RPMI7951 (cell line): ENCODE data around the gene HS6ST1. TPM values are rescaled to one million over a fixed set of nuclear protein-coding genes. Genes with fewer than 3 reads are reported as not detected.

Experiments used
- DNase-seq: peaks from one replicate; pipeline ENCODE4 v3.0.0-alpha.2; 2012; ENCODE audit warnings: low read depth
- total RNA-seq: library from RNA; depleted of rRNA; stranded (reverse); fragments of >200 nt; shearing (Covaris generic); gene quantifications from 2 replicates; pipeline ENCODE4 v1.2.3, GENCODE V29; 2014

HS6ST1 gene
- total RNA-seq, 1 experiment from 2014 or later = 2.9 TPM

DNA sequence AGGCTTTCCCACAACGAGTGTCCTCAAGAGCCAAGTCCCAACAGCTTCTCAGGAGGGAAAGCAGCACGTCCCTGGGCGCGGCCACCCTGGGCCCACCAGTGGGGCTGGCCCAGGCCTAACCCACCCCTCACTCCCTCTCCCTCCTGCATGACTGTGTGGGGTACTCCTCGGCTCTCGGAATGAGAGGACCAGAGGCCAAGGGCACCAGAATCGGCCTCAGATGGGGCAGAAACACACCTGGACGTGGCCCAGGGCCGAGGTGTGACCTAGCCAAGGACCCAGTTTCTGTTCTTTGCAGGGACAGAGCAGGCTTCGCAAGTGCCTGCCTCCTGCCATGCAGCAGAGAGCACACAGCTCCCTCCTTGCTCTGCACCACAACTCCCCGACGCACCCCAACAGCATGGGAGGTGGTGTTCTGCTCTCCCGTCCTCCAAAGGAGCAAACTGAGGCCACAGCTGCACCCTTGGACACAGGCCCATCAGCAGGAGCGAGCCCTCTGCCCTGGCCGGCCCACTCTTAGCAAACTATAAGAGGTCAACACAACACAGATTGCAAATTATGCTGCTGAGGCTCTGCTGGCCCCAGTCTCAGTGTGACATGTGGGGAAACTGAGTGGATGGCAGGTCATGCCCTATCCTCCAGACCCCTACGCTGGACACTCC, 19.7 kb downstream of the HS6ST1 start:
- DNase-seq = no peak

DNA sequence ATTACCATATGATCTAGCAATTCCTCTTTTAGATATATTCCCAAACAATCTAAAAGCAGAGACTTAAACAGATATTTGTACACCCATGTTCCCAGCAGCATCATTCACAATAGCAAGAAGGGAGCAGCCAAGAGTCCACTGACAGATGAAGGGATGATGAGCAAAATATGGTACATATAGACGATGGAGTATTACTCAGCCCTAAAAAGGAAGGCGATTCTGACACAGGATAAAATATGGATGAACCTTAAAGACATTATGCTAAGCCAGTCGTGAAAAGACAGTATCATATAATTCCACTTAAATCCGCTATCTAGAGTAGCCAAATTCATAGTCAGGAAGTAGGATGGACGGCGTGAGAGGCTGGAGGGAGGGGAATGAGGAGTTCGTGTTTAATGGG, 20.4 kb downstream of the HS6ST1 start:
- DNase-seq = no peak

GRCh38 chr2:128293870-128294455, 24.7 kb downstream of the HS6ST1 start:
- DNase-seq = no peak

DNA sequence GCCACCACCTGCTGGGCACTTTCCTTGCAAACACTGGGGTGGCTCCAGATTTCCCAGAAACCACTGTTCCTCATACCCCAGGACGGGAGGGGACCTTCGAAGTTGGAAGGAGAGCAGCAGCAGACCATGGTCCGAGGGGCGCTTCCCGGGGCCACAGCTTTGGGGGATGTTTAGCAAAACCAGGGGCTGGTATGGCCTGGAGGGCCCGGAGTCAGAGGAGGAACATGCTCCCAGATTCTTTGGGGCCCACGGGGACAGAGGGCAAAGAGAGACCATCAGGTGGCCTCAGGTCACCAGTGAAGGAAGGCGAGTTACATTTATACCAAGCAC, 25.3 kb downstream of the HS6ST1 start:
- DNase-seq = no peak

GRCh38 chr2:128292599-128293425, 25.9 kb downstream of the HS6ST1 start:
- no peak for DNase-seq

GRCh38 chr2:128291844-128292598, 26.6 kb downstream of the HS6ST1 start:
- no peak for DNase-seq

DNA sequence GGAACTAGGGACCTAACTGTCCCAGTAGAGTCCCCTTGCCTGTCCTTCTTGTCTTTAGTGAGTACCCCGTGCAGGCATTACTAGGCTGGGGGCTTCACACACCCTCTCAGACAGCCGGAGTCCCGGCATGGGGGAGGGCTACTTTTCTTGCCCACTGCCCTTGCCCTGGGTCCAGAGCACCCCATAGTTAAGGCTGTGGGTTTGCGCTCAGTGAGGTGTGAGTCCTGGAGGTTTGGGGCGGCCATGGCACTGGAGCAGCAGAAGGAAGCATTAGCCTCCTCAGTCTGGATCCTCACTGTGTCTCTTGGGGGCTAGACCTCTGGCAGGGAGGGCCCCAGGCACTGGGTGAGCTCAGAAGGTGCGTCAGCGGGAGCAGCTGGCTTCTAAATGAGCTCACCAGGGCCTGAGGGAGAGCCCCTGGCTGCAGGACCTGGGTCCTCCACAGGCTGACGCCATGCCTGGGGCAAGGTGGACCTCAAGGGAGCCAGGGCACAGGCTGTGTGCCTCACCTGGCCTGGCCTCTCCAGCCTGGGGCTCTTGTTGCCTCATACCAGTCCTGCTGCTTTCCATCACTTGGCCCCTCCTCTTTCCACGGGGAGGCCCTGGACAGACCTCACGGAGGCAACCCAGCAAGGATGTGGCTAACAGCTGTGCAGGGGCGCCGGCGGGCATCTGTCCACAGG, 27.4 kb downstream of the HS6ST1 start:
- no peak for DNase-seq

- DNase-seq = no peak
Measured at GRCh38 chr2:128290356-128290755, 28.3 kb downstream of the HS6ST1 start.

DNA sequence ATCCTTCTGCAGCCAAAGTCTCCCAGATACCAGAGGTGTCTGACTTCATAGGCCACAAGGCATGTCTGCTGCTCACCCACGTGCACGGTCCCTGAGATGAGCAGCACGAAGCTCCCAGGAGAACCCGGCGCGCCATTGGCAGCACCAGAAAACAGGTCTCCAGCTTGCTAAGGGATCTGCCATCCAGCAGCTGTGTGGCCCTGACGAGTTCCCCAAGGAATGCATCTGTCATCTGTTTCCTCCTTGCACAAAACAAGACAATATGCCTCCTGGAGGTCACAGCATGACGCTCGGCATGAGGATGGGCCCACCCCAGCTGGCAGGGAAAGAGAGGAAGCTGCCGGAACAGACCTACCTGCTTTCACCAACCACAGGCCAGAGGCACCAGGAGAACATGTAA, 29.2 kb downstream of the HS6ST1 start:
- DNase-seq = no peak

DNA sequence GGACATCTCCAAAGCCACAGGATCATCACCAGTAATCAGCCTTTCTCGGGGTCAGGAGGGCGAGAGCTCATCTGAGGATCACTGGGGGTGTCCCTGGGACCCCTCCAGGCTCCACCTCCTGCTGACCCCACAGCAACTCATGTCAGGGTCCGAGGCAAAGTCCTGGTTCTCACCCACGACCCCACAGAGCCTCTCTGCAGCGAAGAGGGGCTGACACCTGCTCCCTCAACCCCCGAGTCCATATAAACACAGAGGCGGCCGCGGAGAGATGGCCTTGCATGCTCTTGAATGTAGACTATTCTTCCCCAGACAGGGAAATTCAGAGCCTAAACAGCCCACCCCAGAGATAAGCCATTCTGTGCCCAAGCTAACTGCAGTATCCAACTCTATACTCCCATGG, 29.9 kb downstream of the HS6ST1 start:
- DNase-seq = no peak

DNA sequence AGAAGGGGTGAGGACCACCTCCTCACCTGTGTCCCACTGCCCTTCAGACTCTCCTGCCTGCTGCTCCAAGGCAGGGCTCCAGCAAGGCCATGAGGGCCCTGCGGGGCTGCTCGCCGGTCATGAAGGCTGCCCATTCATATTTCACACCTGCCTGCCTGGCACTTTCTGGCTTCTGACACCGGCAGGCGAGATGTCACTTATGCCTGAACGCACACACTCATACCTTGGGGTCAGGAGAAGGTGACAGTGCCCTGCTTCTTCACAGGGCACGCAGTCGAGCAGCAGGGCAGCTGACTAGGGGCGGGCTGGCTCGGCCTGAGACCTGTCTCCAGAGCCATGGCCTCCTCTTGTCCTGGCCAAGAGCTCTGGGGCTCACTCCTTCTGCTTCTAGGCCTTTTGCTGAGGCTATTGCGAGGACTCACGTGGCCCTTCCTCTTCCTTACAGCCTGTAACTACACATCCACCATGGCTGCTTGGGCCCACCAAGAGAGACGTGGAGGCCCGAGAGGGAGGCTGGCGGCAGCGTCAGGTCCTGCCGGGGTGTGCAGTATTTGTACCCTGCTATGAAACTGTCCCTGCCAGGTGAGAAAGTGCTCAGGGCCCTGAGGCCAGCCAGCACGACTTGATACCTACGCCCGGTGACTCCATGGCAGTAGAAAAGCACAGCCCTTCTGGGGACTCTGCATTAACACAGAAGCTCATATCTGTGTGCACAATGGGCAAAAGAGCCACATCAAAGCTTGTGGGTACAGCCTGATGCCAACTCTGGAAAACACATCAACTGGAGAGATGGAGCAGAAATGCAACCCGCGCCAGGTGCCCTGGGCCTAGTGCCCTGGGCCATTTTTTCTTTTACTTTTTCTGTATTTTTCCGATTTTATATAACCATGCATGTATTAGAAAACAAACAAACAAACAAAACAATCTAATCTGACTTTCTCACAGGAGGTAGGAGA, 30.6 kb downstream of the HS6ST1 start:
- no peak for DNase-seq

GRCh38 chr2:128286905-128287779, 31.5 kb downstream of the HS6ST1 start:
- DNase-seq = no peak

DNA sequence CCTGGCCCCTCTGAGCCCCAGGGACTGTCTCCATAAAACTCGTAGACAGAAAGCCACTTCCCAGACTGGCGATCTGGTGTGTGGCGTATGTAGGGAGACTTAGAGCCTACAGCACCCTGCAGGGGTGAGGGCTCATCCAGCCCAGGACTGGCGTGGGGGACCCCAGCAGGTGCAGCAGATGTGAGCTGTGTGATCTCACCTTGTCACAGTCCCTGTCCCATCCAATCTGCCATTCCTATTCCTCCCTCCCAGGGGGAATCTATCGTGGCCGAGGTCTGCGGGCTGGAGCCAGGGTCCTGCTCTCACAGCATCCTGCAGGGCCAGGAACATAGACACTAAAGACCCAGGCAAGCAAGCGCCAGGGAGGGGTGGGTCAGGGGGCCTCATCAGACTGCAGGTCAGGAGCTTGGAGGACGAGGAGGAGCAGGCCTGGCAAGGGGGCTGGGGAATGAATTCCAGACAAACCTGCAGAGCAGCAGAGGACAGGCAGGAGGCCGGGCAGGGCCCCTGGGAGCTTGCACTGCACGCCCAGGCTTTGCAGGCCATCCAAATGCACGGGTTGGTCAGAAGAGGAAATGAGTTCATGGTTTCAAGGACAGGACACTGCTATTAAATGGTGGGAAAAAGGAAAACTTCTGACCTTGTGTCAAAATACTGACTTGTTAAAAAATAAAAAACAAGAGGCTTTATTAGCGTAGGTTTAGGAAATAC, 32.5 kb downstream of the HS6ST1 start:
- DNase-seq = no peak

GRCh38 chr2:128285329-128285931, 33.2 kb downstream of the HS6ST1 start:
- no peak for DNase-seq

- no peak for DNase-seq
Measured at GRCh38 chr2:128284841-128285240, 33.8 kb downstream of the HS6ST1 start.

DNA sequence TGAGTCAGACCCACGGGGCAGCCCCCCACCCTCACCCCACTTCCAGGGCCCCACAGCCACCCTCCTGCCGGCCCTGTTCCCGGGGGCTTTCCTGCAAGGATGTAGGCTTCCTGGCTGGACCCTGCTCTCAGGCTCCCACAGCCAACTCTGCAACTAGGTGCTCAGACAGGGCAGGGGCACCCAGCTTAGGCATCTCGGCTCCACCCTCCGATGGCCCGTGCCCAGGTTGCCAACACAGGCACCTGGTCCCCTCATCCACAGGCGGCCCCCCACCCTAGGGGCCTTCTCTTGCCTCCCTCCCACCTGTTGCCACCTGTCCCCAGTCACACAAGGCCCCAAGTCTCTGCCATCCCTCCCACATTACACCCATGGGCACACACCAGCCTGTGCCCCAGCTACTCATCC, 34.6 kb downstream of the HS6ST1 start:
- DNase-seq = no peak

GRCh38 chr2:128282976-128283810, 35.5 kb downstream of the HS6ST1 start:
- no peak for DNase-seq
